ENCODE measurements around the gene CNPY1.
"Not testable (repeated sequence)": the region's sequence is repeated elsewhere in the genome, so short reads cannot be mapped to it uniquely, and the experiment has no call there.

CNPY1 gene

GRCh38 chr7:155567646-155568332 lies 21.4 kb upstream of the CNPY1 start:
- DNase-seq (ENCODE audit: low spot score) = no peak
- TF ChIP-seq CTCF (conservative IDR thresholded peaks at IDR 0.05; ENCODE audit: low read depth) = no peak
- POLR2A ChIA-PET (ENCODE audit: low non-redundant PET) = no interaction called here
- CTCF ChIA-PET = no interaction called here
- no peak overlapping the region for H3K27ac ChIP-seq

DNA sequence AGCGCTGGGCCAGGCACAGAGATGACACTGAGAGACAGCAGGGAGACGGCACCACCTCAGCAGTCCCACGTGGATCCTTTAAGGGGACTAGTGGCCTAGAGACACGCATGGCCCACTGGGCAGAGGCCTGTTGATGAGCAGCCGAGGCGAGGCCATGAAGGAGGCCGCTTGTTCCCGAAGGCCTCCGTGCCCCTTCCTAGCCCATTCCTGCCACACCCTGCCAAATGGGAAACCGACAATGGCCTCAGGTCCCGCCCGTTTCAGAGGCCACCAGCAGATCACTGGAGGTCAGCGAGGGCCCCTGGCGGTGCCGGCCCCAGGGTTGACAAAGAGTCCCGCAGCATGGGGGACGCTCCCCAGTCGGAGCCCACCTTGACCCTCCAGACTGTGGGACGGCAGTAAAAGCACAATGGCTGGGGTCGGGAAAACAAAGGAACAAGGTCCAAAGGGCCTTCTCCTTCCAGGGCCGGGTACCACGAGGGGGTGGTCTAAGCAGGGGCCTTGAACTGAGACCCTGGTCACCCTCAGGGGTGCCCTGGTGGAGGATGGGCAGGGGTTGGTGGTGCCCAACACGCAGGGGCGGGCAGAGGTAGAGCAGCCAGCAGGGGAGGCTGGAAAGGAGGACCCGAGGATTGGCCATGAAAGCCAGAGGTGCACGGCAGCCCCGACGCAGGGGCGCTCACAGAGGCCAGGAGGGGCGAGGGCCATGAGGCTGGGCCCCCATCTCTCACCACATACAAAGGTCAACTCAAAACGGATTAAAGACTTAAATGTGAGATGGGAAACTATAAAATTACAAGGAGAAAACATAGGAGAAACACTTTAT lies 19.9 kb upstream of the CNPY1 start:
- CTCF ChIA-PET = no interaction called here
- no peak for DNase-seq (ENCODE audit: low spot score)
- H3K27ac ChIP-seq = no peak overlapping the region
- no peak for TF ChIP-seq CTCF (conservative IDR thresholded peaks at IDR 0.05; ENCODE audit: low read depth)
- POLR2A ChIA-PET (ENCODE audit: low non-redundant PET) = no interaction called here

- H3K27ac ChIP-seq = no peak overlapping the region
- no peak for DNase-seq (ENCODE audit: low spot score)
- TF ChIP-seq CTCF (conservative IDR thresholded peaks at IDR 0.05; ENCODE audit: low read depth) = no peak
- ChIA-PET POLR2A (ENCODE audit: low non-redundant PET) (no interaction called here), CTCF (no interaction called here)
Measured at GRCh38 chr7:155565596-155565995, 19.2 kb upstream of the CNPY1 start.

- DNase-seq (ENCODE audit: low spot score); CTCF ChIA-PET; H3K27ac ChIP-seq; POLR2A ChIA-PET (ENCODE audit: low non-redundant PET): not testable (repeated sequence)
Measured at GRCh38 chr7:155562976-155563375, 16.6 kb upstream of the CNPY1 start.

GRCh38 chr7:155562106-155562505 lies 15.7 kb upstream of the CNPY1 start:
- ChIA-PET POLR2A (ENCODE audit: low non-redundant PET) (no interaction called here), CTCF (interaction anchor here (0.7 kb wide), 1 partner anchor 14 kb away, joined by 4 read pairs; no protein-coding TSS in a partner anchor)
- H3K27ac ChIP-seq = no peak overlapping the region
- no peak for TF ChIP-seq CTCF (conservative IDR thresholded peaks at IDR 0.05; ENCODE audit: low read depth)
- DNase-seq (ENCODE audit: low spot score) = no peak

DNA sequence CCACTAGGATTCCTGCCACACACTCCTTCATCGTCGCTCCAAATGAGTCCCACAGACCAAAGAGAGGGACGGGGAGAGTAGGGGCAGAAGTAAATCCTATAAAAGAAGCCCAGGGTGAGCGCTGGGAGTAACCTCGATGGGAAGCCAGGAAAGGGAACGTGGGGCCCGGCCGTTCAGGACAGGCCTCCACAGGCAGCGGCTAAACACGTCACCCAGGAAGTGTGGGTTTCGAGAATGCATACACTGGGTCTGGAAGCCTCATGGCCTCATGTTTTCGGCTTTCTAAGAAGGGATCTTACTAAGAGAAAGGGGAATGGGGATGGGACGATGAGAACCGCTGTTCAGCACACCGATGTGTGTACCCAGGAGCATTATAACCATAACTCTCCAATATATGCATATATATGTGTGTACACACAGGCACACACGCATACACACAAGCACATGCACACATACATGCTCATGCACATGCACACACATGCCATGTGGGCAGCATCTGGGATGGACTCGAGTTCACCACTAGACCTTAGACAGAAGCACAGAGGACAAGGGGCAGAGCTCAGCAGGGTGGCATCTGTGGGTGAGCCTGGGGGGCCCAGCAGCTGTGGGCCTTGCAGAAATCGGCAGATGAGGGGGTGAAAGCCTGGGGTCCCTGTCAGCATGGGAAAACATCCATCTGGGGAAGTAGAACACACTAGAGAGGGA lies 14.8 kb upstream of the CNPY1 start:
- CTCF ChIA-PET = no interaction called here
- POLR2A ChIA-PET (ENCODE audit: low non-redundant PET) = no interaction called here
- no peak overlapping the region for H3K27ac ChIP-seq
- no peak for TF ChIP-seq CTCF (conservative IDR thresholded peaks at IDR 0.05; ENCODE audit: low read depth)
- no peak for DNase-seq (ENCODE audit: low spot score)

Data from RWPE1 (cell line).